Suprapubic skin (tissue), 3 donors: Measurements from ENCODE around the gene NAT14.

ENCODE experiments used
- EP300 ChIP-seq: sonication (generic); formaldehyde crosslinking; IDR thresholded peaks from one replicate; pipeline ENCODE4 v1.6.1; 2017; ENCODE audit warnings: antibody characterized with exemption
- TF ChIP-seq, protein P1 (sequence below), 2 donors: fragments of 200-600 bp in 1 of 2; fragments of 450-650 bp in 1 of 2; sonication (generic) in 1 of 2; IDR thresholded peaks; one replicate each; pipeline ENCODE4 v1.5.1; 2016 to 2019; ENCODE audit warnings: antibody characterized with exemption in 2 of 2, mild to moderate bottlenecking in 1 of 2, moderate library complexity in 1 of 2

DNA sequence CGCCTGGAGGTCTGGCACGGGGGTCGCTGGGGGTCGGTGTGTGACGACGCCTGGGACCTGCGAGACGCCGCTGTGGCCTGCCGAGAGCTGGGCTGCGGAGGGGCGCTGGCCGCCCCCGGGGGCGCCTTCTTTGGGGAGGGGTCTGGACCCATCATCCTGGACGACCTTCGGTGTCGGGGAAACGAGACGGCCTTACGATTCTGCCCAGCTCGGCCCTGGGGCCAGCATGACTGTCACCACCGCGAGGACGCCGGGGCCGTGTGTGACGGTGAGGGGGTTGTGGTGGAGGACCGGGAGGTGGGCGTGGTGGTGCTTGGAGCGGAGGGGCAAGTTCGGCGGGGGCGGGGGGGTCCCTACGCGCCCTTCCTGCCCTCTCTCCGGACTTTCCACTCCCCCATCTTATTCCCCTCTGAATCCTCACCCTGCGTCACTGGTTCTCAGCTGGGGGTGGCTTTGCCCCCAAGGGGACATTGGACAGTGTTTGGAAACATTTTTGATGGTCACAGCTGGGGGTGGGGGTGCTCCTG lies 8.7 kb downstream of the NAT14 start:
- TF ChIP-seq, protein P1, sequence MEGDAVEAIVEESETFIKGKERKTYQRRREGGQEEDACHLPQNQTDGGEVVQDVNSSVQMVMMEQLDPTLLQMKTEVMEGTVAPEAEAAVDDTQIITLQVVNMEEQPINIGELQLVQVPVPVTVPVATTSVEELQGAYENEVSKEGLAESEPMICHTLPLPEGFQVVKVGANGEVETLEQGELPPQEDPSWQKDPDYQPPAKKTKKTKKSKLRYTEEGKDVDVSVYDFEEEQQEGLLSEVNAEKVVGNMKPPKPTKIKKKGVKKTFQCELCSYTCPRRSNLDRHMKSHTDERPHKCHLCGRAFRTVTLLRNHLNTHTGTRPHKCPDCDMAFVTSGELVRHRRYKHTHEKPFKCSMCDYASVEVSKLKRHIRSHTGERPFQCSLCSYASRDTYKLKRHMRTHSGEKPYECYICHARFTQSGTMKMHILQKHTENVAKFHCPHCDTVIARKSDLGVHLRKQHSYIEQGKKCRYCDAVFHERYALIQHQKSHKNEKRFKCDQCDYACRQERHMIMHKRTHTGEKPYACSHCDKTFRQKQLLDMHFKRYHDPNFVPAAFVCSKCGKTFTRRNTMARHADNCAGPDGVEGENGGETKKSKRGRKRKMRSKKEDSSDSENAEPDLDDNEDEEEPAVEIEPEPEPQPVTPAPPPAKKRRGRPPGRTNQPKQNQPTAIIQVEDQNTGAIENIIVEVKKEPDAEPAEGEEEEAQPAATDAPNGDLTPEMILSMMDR (IDR thresholded peaks at IDR 0.05) = no peak
- no peak for TF ChIP-seq EP300
